Measurements from ENCODE around the gene KIF25.

DNA sequence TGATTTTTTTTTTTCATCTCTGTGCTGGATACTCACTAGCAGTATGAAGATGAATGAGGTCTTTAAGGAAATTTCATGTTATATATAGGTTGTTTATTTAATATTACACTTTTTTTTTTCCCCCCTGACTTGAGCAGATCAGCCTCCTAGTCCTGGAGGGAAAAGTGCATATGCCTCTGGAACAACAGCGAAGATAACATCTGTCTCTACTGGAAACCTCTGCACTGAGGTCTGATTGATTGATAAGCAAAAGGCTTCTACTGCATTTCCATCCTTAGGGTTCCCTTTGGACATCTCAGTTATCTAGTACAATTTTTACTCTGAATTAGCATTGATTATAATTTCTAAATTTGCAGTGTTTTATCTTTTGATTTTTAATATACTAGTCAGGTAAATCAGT, 49.8 kb upstream of the KIF25 start:
- TF ChIP-seq MAX (IDR thresholded peaks at IDR 0.05; ENCODE audit: low read depth, low read length) (no peak), POLR2A (IDR thresholded peaks at IDR 0.05; ENCODE audit: extremely low read depth, insufficient read length) (no peak), MYC (IDR thresholded peaks at IDR 0.05; ENCODE audit: low read depth, low read length) (no peak)
- TF ChIP-seq, protein P1, sequence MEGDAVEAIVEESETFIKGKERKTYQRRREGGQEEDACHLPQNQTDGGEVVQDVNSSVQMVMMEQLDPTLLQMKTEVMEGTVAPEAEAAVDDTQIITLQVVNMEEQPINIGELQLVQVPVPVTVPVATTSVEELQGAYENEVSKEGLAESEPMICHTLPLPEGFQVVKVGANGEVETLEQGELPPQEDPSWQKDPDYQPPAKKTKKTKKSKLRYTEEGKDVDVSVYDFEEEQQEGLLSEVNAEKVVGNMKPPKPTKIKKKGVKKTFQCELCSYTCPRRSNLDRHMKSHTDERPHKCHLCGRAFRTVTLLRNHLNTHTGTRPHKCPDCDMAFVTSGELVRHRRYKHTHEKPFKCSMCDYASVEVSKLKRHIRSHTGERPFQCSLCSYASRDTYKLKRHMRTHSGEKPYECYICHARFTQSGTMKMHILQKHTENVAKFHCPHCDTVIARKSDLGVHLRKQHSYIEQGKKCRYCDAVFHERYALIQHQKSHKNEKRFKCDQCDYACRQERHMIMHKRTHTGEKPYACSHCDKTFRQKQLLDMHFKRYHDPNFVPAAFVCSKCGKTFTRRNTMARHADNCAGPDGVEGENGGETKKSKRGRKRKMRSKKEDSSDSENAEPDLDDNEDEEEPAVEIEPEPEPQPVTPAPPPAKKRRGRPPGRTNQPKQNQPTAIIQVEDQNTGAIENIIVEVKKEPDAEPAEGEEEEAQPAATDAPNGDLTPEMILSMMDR (IDR thresholded peaks at IDR 0.05; ENCODE audit: low read depth, low read length) = no peak
